Esophagus squamous epithelium (tissue), 5 donors: ENCODE measurements around the gene AUTS2. TPM values are rescaled to one million over a fixed set of nuclear protein-coding genes. Genes with fewer than 3 reads are reported as not detected.

ENCODE experiments used
- DNase-seq: peaks from one replicate; lab custom pipeline; 2025; lab: John Stamatoyannopoulos, UW
- H3K27ac ChIP-seq, 4 donors: fragments of 200-600 bp; sonication (generic); one replicate each; pipeline ENCODE4 v1.5.1; 2016 to 2019; ENCODE audit warnings: mild to moderate bottlenecking in 1 of 4
- H3K27me3 ChIP-seq, 4 donors: fragments of 200-600 bp; sonication (generic); 1 replicate in 3 of 4; 2 replicates in 1 of 4; pipeline versions ENCODE4 v1.5.1 to v1.6.0; 2017 to 2021; ENCODE audit warnings: antibody characterized with exemption in 1 of 4
- H3K36me3 ChIP-seq, 3 donors: fragments of 200-600 bp; sonication (generic); one replicate each; pipeline ENCODE4 v1.5.1; 2016 to 2019
- H3K4me1 ChIP-seq, 3 donors: fragments of 200-600 bp; sonication (generic); one replicate each; pipeline ENCODE4 v1.5.1; 2017 to 2019
- H3K4me3 ChIP-seq, 4 donors: fragments of 200-600 bp; sonication (generic); 1 replicate in 3 of 4; 2 replicates in 1 of 4; pipeline ENCODE4 v1.5.1; 2016 to 2019; ENCODE audit warnings: mild to moderate bottlenecking in 2 of 4, moderate library complexity in 1 of 4
- H3K9me3 ChIP-seq, 3 donors: fragments of 200-600 bp; sonication (generic); one replicate each; pipeline ENCODE4 v1.5.1; 2016 to 2019
- CTCF ChIP-seq, 6 experiments: fragments of 450-650 bp in 4 of 6; fragments of 200-600 bp in 2 of 6; sonication (generic) in 2 of 6; IDR thresholded peaks; one replicate each; pipeline ENCODE4 v1.5.1; 2016 to 2019; ENCODE audit warnings: antibody characterized with exemption in 6 of 6, mild to moderate bottlenecking in 4 of 6, moderate library complexity in 4 of 6
- POLR2A ChIP-seq, 4 donors: fragments of 450-650 bp; IDR thresholded peaks; one replicate each; pipeline ENCODE4 v1.6.1; 2017; ENCODE audit warnings: antibody characterized with exemption in 4 of 4, mild to moderate bottlenecking in 4 of 4, moderate library complexity in 3 of 4
- WGBS, 2 donors: methylation state at CpG; one replicate each; pipeline ENCODE4 v1.1.5; 2018; 5-methylcytosine and 5-hydroxymethylcytosine counted together
- intact Hi-C: fragments of 100-400 bp; cut with DNase I; formaldehyde crosslinking; loops from one replicate; pipeline ENCODE4 v1.15.0; 2022
- total RNA-seq, 4 donors: library from RNA; depleted of rRNA; stranded (reverse); fragments of >200 nt; gene quantifications; one replicate each; pipeline ENCODE4 v1.1.0, GENCODE V29; 2016
- donor health status: DM: yes; HTN: yes; CAD: no.

The AUTS2 gene
- total RNA-seq, 4 donors from 2014 or later: 9.5 to 36.2 (median 23.0) TPM

- intact Hi-C loops: no loop called here
- H3K9me3 ChIP-seq: no peaks in the 10 kb centered on the region
- no peak overlapping the region for H3K27ac ChIP-seq
- DNase-seq: no peak
- WGBS, 2 donors: 83 to 89% methylated on average over 4 of the region's 4 CpGs
- H3K27me3 ChIP-seq: no peaks in the 10 kb centered on the region
- no peak overlapping the region for H3K4me3 ChIP-seq
- TF ChIP-seq CTCF (IDR thresholded peaks at IDR 0.05) (no peak), POLR2A (IDR thresholded peaks at IDR 0.05) (no peak)
- peaks cover 0 to 8% (median 0%) of the 10 kb centered on the region in 3 donors for H3K4me1 ChIP-seq
- H3K36me3 ChIP-seq: no peaks in the 10 kb centered on the region
Observed at GRCh38 chr7:69764147-69764546, 165.9 kb downstream of the AUTS2 start.

DNA sequence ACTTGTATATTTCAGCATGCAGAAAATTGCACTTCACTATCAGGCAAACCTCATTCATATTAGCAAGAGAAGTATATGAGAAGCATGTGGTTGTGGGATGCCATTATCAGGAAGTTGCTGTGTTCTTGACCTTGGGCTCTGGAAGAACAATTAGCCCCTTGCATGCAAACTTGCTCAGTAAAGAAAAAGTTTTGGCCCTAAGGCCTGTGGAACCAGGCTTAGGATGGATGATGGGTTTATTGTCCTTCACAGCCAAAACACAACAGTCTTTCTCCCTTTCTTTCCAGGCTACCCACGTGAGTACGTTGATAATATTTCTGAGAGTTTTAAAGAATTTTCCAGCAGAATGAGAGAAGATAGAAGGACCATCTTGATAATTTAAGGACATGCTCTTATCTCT, 166.4 kb downstream of the AUTS2 start:
- intact Hi-C loops: no loop called here
- WGBS, 2 donors: 94 to 100% methylated on average over 2 of the region's 2 CpGs
- no peak for DNase-seq
- no peaks in the 10 kb centered on the region for H3K36me3 ChIP-seq
- no peaks in the 10 kb centered on the region for H3K9me3 ChIP-seq
- H3K27me3 ChIP-seq: no peaks in the 10 kb centered on the region
- H3K27ac ChIP-seq: no peak overlapping the region
- H3K4me1 ChIP-seq: peaks cover 0 to 8% (median 0%) of the 10 kb centered on the region in 3 donors
- H3K4me3 ChIP-seq: no peak overlapping the region
- no peak for TF ChIP-seq POLR2A (IDR thresholded peaks at IDR 0.05)

- Histone ChIP-seq H3K36me3 (no peaks in the 10 kb centered on the region), H3K4me1 (peaks cover 0 to 8% (median 0%) of the 10 kb centered on the region in 3 donors), H3K27me3 (peaks cover 0 to 3% (median 0%) of the 10 kb centered on the region in 4 donors), H3K4me3 (no peak overlapping the region), H3K27ac (no peak overlapping the region), H3K9me3 (no peaks in the 10 kb centered on the region)
- WGBS, 2 donors: 63 to 67% methylated on average over 2 of the region's 2 CpGs
- intact Hi-C loops: no loop called here
- TF ChIP-seq CTCF (IDR thresholded peaks at IDR 0.05) (no peak), POLR2A (IDR thresholded peaks at IDR 0.05) (no peak)
- DNase-seq: no peak
Observed at GRCh38 chr7:69765879-69766278, 167.6 kb downstream of the AUTS2 start.

GRCh38 chr7:69768986-69769595, 170.8 kb downstream of the AUTS2 start:
- Histone ChIP-seq H3K27ac (no peak overlapping the region), H3K27me3 (peaks cover 0 to 23% (median 0%) of the 10 kb centered on the region in 4 donors), H3K4me1 (peaks cover 8 to 16% (median 8%) of the 10 kb centered on the region in 3 donors), H3K4me3 (no peak overlapping the region), H3K9me3 (no peaks in the 10 kb centered on the region), H3K36me3 (no peaks in the 10 kb centered on the region)
- no peak for DNase-seq
- 66 to 70% methylated on average over 1 of the region's 1 CpG for WGBS, 2 donors
- TF ChIP-seq CTCF (IDR thresholded peaks at IDR 0.05) (no peak), POLR2A (IDR thresholded peaks at IDR 0.05) (no peak)
- intact Hi-C loops: no loop called here

DNA sequence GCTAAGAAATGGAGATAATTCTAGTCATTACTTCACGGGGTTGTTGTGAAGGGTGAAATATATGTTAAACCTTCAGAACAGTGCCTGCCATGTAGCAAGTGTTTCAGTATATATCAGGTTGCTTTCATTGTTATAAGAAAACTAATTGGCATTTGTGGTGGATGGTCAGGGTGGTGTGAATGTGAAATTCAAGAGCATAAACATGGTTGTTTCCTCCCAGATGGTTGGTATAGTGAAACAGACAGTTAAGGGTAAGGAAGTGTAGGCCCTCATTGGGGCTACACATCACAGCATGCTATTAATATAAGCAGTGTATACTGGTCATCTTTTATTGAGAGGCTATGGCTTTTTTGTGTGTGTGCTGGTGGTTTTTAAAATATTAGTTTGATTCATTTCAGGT, 171.6 kb downstream of the AUTS2 start:
- H3K9me3 ChIP-seq: no peaks in the 10 kb centered on the region
- H3K27me3 ChIP-seq: peaks cover 0 to 24% (median 0%) of the 10 kb centered on the region in 4 donors
- peaks cover 8 to 21% (median 9%) of the 10 kb centered on the region in 3 donors for H3K4me1 ChIP-seq
- H3K4me3 ChIP-seq: no peak overlapping the region
- no peaks in the 10 kb centered on the region for H3K36me3 ChIP-seq
- TF ChIP-seq CTCF (IDR thresholded peaks at IDR 0.05): no peak
- TF ChIP-seq POLR2A (IDR thresholded peaks at IDR 0.05): no peak
- no peak overlapping the region for H3K27ac ChIP-seq
- WGBS, 2 donors: 87 to 88% methylated on average over 1 of the region's 1 CpG
- DNase-seq: no peak
- intact Hi-C loops: no loop called here
